ENCODE results near the gene DNAJC8.

DNA sequence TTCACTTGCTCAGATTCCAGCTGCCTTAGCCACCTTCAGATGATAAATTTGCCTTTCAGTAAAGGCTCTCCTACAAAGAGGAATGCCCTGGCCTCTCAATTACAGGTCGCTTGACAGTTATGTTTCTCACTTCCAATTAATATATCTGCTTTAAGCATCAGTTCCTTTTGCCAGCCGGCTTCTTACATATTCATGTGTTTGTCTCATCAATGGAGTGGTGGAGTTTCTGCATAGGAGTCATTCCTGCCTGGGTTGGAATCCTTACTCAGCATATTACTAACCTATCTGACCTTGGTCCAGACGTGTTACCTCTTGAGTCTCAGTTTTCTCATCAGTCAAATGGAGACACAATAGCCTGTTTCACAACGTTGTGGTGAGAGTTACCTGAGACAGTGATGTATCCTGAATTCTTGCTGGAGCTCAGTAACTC is 17.1 kb upstream of the DNAJC8 start:
- TF ChIP-seq, protein P1, sequence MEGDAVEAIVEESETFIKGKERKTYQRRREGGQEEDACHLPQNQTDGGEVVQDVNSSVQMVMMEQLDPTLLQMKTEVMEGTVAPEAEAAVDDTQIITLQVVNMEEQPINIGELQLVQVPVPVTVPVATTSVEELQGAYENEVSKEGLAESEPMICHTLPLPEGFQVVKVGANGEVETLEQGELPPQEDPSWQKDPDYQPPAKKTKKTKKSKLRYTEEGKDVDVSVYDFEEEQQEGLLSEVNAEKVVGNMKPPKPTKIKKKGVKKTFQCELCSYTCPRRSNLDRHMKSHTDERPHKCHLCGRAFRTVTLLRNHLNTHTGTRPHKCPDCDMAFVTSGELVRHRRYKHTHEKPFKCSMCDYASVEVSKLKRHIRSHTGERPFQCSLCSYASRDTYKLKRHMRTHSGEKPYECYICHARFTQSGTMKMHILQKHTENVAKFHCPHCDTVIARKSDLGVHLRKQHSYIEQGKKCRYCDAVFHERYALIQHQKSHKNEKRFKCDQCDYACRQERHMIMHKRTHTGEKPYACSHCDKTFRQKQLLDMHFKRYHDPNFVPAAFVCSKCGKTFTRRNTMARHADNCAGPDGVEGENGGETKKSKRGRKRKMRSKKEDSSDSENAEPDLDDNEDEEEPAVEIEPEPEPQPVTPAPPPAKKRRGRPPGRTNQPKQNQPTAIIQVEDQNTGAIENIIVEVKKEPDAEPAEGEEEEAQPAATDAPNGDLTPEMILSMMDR (conservative IDR thresholded peaks at IDR 0.05; ENCODE audit: low read depth, low read length): no peak
- TF ChIP-seq BHLHE40 (IDR thresholded peaks at IDR 0.05; ENCODE audit: low read depth, low read length): no peak
- TF ChIP-seq MXI1 (IDR thresholded peaks at IDR 0.05; ENCODE audit: borderline replicate concordance, low read depth, low read length): no peak
- no peak for TF ChIP-seq RAD21 (IDR thresholded peaks at IDR 0.05; ENCODE audit: low read length)
- TF ChIP-seq FOS (IDR thresholded peaks at IDR 0.05; ENCODE audit: low read depth, low read length): no peak
